ENCODE results near the gene SFRP2.

DNA sequence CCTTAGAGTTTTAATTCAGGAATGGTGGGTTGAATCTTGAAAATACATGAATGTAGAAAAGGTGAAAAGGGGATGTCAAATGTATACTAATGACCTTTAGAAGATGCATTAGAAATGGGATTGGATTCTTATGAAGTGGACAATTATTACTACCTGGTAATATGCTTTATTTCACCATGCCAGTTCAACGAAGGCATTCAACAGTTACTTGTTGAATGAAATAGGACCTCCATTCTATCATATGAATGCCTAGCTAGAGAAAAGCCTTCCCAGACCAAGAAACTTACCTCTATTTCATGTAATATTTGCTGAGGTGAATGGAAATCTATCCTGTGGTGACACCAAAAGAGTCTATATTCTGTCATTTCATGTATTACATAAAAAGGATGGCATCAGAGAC is 34.6 kb upstream of the SFRP2 start:
- TF ChIP-seq POLR2A (IDR thresholded peaks at IDR 0.05), result no peak
- no peak for TF ChIP-seq CTCF (IDR thresholded peaks at IDR 0.05 in 4 of 5, conservative IDR thresholded peaks at IDR 0.05 in 1 of 5)
